ENCODE measurements around the gene EML6.

DNA sequence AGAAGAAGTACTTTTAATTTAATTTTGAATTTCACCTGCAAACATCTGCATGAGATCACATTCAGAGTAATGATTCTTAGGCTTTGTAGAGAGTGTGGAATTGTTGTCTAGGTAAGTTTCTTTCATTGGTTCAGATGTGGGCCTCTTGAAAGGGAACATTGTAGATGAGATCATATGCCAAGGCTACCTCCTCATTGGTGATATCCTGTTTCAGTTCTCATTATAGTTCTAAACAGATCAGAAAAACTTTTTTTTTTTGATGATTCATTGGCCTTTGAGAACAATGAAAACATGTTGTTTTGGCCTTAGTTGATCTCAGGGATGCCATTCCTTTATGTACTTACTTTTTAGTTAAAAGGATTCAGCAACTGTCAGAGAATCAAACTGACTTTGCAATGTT lies 44.5 kb downstream of the EML6 start:
- TF ChIP-seq SUZ12 (IDR thresholded peaks at IDR 0.05; ENCODE audit: low read length) (no peak), POLR2A (IDR thresholded peaks at IDR 0.05; ENCODE audit: control extremely low read depth in 1 of 2, low read depth in 2 of 2, low read length in 2 of 2) (no peak), GABPA (IDR thresholded peaks at IDR 0.05; ENCODE audit: borderline replicate concordance, insufficient read depth, low read length) (no peak), EZH2 (IDR thresholded peaks at IDR 0.05; ENCODE audit: low read depth, low read length, severe bottlenecking) (no peak), POLR2AphosphoS5 (IDR thresholded peaks at IDR 0.05; ENCODE audit: low read depth, low read length) (no peak), TAF1 (IDR thresholded peaks at IDR 0.05; ENCODE audit: low read depth, low read length) (no peak), MAFK (IDR thresholded peaks at IDR 0.05; ENCODE audit: low read depth, low read length) (no peak), EP300 (IDR thresholded peaks at IDR 0.05; ENCODE audit: borderline replicate concordance in 1 of 2, low read depth in 2 of 2, low read length in 2 of 2) (no peak)
- TF ChIP-seq, protein P1, sequence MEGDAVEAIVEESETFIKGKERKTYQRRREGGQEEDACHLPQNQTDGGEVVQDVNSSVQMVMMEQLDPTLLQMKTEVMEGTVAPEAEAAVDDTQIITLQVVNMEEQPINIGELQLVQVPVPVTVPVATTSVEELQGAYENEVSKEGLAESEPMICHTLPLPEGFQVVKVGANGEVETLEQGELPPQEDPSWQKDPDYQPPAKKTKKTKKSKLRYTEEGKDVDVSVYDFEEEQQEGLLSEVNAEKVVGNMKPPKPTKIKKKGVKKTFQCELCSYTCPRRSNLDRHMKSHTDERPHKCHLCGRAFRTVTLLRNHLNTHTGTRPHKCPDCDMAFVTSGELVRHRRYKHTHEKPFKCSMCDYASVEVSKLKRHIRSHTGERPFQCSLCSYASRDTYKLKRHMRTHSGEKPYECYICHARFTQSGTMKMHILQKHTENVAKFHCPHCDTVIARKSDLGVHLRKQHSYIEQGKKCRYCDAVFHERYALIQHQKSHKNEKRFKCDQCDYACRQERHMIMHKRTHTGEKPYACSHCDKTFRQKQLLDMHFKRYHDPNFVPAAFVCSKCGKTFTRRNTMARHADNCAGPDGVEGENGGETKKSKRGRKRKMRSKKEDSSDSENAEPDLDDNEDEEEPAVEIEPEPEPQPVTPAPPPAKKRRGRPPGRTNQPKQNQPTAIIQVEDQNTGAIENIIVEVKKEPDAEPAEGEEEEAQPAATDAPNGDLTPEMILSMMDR (IDR thresholded peaks at IDR 0.05; ENCODE audit: control extremely low read depth in 1 of 3, insufficient read depth in 1 of 3, low read depth in 1 of 3, low read length in 3 of 3), result no peak
